Sciatic nerve (tissue), 2 donors: ENCODE data around the gene MED1. TPM values are rescaled to one million over a fixed set of nuclear protein-coding genes. Genes with fewer than 3 reads are reported as not detected.
"Not testable (repeated sequence)": the region's sequence is repeated elsewhere in the genome, so short reads cannot be mapped to it uniquely, and the experiment has no call there.

Source experiments
- ATAC-seq: fragments of 200-7000 bp; cut with Tn5 transposase; one replicate; pipeline ENCODE4 v1.9.1; 2020; ENCODE audit warnings: mild to moderate bottlenecking, moderate library complexity
- DNase-seq: peaks from one replicate; pipeline ENCODE4 v3.0.0-alpha.2; 2020; ENCODE audit warnings: low spot score
- intact Hi-C: fragments of 100-400 bp; cut with DNase I; formaldehyde crosslinking; loops from one replicate; pipeline ENCODE4 v1.14.2; 2022
- total RNA-seq: library from RNA; stranded (reverse); fragmentation: NEBNext Ultra II Directional; extraction: Animal tissue kit (Norgen Biotek cat#: 25700); gene quantifications from one replicate; pipeline ENCODE4 v1.2.1, GENCODE V29; 2021
- donor health status: DM: no; HTN: no; CAD: no.
- donor health status: DM: no; HTN: no; CAD: no.

The MED1 gene
- total RNA-seq, 1 donor from 2014 or later: 36.4 TPM

DNA sequence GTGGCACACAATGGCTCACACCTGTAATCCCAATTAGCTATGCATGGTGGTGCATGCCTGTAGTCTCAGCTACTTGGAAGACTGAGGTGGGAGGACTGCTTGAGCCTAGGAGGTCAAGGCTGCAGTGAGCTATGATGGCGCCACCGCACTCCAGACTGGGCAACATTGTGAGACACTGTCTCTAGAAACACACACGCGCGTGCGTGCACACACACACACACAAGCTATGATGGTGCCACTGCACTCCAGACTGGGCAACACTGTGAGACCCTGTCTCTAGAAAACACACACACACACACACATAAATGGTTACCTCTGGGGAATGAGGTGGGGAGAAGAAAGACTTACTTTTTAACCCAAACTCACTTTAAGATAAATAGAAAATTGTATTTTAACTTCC, 66.0 kb downstream of the MED1 start:
- no peak for ATAC-seq
- intact Hi-C loops: no loop called here
- DNase-seq: no peak

DNA sequence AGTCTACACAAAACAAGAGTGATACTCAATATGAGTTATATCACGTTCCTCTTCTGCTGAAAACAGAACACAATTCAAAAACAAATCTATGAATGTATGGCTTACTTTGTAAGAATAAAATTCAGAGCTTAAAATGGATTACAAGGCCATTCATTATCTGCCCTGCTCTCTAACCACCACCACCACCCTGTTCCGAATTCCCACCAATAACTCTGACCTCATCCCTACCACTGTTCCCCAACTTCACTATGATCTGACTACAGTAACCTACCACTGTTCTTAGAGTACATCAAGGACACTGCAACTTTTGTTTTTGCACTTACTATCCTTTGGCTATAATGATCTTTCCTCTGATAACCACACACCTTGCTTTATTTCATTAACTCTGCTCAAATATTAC, 70.9 kb downstream of the MED1 start:
- intact Hi-C loops: no loop called here
- DNase-seq (no peak), ATAC-seq (no peak)

DNA sequence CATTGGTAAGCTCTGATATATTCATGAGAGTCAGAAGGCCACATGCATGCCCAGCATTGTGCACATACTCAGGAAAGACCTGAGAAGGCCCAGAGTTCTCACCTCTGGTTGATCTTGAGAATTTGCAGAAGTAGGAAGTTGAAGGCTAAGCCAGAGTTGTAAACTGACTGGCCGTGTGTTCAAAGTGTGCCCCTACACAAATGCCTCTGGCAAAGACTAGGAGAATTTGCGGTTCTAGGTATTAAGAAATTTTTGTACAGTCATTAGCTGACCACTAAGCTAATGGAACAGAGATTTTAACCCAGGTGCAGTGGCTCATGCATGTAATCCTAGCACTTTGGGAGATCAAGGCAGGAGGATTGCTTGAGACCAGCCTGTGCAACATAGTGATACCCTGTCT, 74.6 kb downstream of the MED1 start:
- DNase-seq (no peak), ATAC-seq (no peak)
- intact Hi-C loops: no loop called here

DNA sequence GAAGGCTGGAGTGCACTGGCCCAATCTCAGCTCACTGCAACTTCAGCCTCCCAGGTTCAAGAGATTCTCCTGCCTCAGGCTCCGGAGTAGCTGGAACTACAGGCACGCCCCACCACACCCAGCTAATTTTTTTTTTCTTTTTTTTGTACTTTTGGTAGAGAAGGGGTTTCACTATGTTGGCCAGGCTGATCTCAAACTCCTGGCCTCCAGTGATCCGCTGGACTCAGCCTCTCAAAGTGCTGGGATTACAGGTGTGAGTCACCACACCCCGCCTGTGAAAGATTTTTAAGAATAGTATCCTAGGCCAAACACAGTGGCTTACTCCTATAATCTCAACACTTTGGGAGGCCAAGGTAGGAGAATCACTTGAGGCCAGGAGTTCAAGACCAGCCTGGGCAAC, 83.3 kb downstream of the MED1 start:
- DNase-seq, intact Hi-C loops, ATAC-seq: not testable (repeated sequence)

DNA sequence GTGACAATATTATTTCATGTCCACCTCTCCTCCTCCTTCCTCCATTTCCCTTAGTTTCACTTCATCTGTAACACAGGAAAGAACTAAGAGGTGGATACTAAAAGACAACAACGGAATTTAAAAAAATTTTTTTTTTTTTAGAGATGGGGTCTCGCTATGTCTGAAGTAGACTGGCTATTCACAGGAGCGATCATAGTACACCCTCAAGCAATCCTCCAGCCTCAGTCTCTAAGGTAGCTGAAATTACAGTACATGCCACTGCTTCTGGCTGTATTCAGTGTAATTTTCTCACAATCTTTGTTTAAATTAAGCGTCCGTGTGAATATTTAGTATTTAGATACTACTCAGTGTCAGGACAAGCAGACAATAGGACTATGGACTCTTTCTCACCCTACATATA, 85.2 kb downstream of the MED1 start:
- no peak for ATAC-seq
- DNase-seq: no peak
- intact Hi-C loops: no loop called here

DNA sequence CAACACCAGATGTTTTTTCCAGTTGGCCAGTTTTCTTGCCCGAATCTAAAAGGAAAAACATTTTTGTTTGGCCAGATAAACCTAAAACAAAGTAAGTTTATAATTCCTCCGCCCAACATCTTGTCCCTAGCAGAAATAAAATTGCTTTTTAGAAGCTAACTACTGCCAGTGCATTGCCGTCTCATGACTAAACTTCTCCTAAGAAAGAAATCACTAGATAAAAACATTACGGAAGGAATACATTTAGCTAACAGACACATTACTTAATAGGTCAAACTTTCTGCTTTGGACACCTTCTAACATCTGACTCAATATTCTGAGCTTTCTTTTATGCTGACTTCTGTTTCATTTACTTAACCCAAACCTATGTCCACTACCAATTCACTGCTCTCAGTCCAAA, 85.8 kb downstream of the MED1 start:
- DNase-seq (no peak), ATAC-seq (peak; percentile 79)
- intact Hi-C loops: no loop called here

DNA sequence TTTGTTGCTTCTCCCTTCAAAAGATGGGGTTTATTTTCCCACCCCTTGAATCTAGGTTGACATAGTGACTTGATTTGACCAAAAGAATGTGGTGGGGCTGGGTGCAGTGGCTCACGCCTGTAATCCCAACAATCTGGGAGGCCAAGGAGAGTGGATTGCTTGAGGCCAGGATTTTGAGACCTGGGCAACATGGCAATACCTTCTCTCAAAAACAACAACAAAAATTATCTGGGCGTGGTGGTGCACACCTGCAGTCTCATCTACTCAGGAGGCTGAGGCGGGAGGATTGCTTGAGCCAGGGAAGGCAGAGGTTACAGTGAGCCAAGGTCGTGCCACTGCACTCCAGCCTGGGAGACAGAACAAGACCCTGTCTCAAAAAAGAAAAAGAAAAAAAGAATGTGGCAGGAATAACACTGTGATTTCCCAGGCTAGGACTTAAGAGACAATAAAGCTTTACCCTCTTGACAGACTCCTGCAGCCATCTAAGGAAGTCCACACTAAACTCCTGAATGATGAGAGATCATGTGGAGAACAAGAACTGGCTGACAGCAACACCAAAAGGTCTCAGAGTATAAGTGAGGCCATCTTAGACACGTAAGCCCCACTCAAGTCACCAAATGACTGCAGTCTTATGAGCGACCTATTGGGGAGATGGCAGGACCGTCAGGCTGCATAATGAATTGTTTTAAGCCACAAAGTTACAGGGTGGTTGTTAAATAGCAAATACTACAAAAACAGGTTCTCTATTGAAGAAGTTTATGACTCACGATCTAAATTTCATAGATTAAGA, 86.6 kb downstream of the MED1 start:
- ATAC-seq (peak; percentile 15), DNase-seq (no peak)
- intact Hi-C loops: no loop called here

DNA sequence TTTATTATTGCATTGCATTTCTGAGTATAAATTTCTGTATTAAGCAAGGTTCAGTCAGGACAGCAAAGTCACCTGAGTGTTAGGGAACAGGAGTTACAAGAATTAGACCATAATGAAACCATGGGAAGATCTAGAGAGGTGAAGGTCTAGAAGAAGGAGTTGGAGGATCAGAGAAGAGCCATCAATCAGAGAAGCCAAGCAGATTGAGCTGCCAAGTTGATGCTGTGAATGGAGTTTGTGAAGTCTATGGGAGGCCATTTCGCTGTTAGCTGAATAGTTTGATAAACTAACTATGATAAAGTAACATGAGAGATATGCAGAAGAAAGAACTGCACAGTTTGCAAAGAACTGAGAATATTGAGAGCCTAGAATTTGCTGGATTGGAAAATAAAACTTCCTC, 90.0 kb downstream of the MED1 start:
- intact Hi-C loops: no loop called here
- no peak for ATAC-seq
- no peak for DNase-seq

DNA sequence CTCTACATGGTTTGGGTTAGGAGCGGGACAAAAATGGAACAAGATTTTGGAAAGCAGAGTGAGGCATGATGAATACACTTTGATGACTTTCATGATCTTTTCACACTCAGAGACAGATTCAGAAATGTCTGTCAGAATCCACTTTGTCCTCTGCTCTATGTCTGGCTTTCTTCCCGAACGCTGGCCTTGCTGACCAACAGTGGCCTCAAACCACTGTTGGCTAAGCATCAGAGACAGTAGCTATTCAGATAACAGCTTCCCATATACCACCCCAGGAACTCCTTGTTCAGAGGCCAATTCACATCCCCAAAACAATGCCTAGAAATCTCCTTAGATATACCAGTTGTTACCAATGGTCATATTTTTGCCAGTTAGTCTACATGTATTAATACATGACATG, 90.5 kb downstream of the MED1 start:
- no peak for DNase-seq
- no peak for ATAC-seq
- intact Hi-C loops: no loop called here

DNA sequence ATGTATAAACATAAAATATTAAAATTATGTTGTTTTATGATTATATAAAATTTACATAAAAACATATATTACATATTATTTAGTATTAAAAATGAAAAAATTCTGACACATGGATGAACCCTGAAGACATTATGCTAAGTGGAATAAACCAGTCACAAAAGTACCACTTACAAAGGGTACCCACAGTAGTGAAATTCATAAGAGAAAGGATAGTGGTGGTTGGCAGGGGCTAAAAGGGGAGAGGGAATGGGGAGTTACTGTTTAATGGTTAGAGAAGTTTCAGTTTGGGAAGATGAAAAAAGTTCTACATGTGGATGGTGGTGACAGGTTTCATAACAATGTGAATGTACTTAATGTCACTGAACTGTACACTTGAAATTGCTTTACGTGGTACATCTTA, 91.1 kb downstream of the MED1 start:
- DNase-seq (no peak), ATAC-seq (no peak)
- intact Hi-C loops: no loop called here

DNA sequence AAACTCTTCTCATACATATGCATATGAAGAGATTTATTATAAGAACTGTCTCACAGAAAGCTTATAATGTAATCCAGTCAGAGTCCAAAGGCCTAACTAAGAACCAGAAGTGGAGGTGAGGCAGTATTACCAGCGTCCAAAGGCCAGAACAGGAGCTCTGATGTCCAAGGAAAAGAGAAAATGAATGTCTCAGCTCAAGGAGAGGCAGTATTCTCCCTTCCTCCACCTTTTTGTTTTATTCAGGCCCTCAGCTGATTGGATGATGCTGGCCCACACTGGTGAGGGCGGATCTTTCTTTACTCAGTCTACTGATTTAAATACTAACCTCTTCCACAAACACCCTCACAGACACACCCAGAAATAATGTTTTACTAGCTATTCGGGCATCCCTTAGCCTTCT, 93.1 kb downstream of the MED1 start:
- DNase-seq (no peak), ATAC-seq (no peak)
- intact Hi-C loops: no loop called here

DNA sequence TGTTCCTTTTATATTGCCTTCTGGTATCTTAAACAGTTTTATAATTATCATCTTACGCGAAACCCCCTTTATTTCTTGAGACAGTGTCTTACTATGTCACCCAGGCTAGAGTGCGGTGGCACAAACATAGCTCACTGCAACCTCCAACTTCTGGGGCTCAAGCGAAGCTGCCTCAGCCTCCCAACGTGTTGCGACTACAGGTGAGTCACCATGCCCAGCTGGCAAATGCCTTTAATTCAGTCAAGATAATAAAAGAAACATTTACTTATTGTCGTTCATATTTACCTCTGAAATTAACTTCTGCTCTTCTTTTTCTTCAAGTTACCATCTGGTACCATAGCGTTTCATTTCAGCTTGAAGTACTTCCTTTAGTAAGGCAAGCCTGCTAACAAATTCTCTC, 93.6 kb downstream of the MED1 start:
- DNase-seq (no peak), ATAC-seq (no peak)
- intact Hi-C loops: no loop called here

Other genes with a start within 250 kb of the MED1 start
- gene STAC2, start 225.3 kb downstream of the MED1 start, total RNA-seq: 0.49 TPM
- gene FBXL20, start 49.6 kb downstream of the MED1 start, total RNA-seq: 29.1 TPM
- gene CDK12, start 10.2 kb upstream of the MED1 start, total RNA-seq: 65.2 TPM
- not detected for gene NEUROD2, start 156.7 kb upstream of the MED1 start, total RNA-seq
- 3.3 TPM for gene PPP1R1B, start 175.7 kb upstream of the MED1 start, total RNA-seq
- gene STARD3, start 185.9 kb upstream of the MED1 start, total RNA-seq: 81.8 TPM
- 2.0 TPM for gene TCAP, start 214.1 kb upstream of the MED1 start, total RNA-seq
- 1.3 TPM for gene PNMT, start 217.2 kb upstream of the MED1 start, total RNA-seq
- gene PGAP3, start 236.8 kb upstream of the MED1 start, total RNA-seq: 16.0 TPM
- 131 TPM for gene ERBB2, start 248.8 kb upstream of the MED1 start, total RNA-seq